Neural crest cell (in vitro differentiated cells): Measurements from ENCODE around the gene ERC2. TPM values are rescaled to one million over a fixed set of nuclear protein-coding genes. Genes with fewer than 3 reads are reported as not detected.

Source experiments
- DNase-seq: peaks from one replicate; pipeline ENCODE4 v3.0.0; 2021; ENCODE audit warnings: low read depth, mixed read lengths, low spot score
- H3K27ac Mint-ChIP-seq: one replicate; pipeline ENCODE4 v1.8.0; 2021; ENCODE audit warnings: mild to moderate bottlenecking, mixed read lengths; ENCODE audit not compliant: unreplicated experiment
- H3K27me3 Mint-ChIP-seq: 2 replicates; pipeline ENCODE4 v1.8.0; 2021; ENCODE audit warnings: low read depth, mild to moderate bottlenecking, mixed read lengths
- H3K36me3 Mint-ChIP-seq: 2 replicates; pipeline ENCODE4 v1.8.0; 2021; ENCODE audit warnings: low read depth, mild to moderate bottlenecking, mixed read lengths
- H3K4me1 Mint-ChIP-seq: 2 replicates; pipeline ENCODE4 v1.8.0; 2021; ENCODE audit warnings: mixed read lengths
- H3K4me3 Mint-ChIP-seq: one replicate; pipeline ENCODE4 v1.8.0; 2021; ENCODE audit warnings: mild to moderate bottlenecking, mixed read lengths
- H3K9me3 Mint-ChIP-seq: 2 replicates; pipeline ENCODE4 v1.8.0; 2021; ENCODE audit warnings: mixed read lengths
- CTCF ChIP-seq: fragments of 200-600 bp; sonication (generic); conservative IDR thresholded peaks from 2 replicates; pipeline ENCODE4 v1.5.0; 2021; ENCODE audit warnings: antibody characterized with exemption, mild to moderate bottlenecking
- total RNA-seq: library from RNA; stranded (reverse); gene quantifications from 2 replicates; pipeline ENCODE4 v1.2.1, GENCODE V29; 2021

The ERC2 gene
- total RNA-seq, 1 donor from 2014 or later, result 13.5 TPM

- no peak overlapping the region for H3K4me3 Mint-ChIP-seq
- TF ChIP-seq CTCF, result no peak
- no peaks in the 10 kb centered on the region for H3K9me3 Mint-ChIP-seq
- peaks cover 4% of the 10 kb centered on the region for H3K4me1 Mint-ChIP-seq
- H3K27me3 Mint-ChIP-seq, result no peaks in the 10 kb centered on the region
- DNase-seq, result no peak
- no peak overlapping the region for H3K27ac Mint-ChIP-seq
- H3K36me3 Mint-ChIP-seq, result no peaks in the 10 kb centered on the region
These were observed 880.0 kb downstream of the ERC2 start for GRCh38 chr3:55588146-55588765.

GRCh38 chr3:55585856-55586255 is 882.4 kb downstream of the ERC2 start:
- Mint-ChIP-seq H3K4me1 (peaks cover 4% of the 10 kb centered on the region), H3K9me3 (no peaks in the 10 kb centered on the region), H3K27ac (no peak overlapping the region), H3K36me3 (no peaks in the 10 kb centered on the region), H3K4me3 (no peak overlapping the region), H3K27me3 (no peaks in the 10 kb centered on the region)
- DNase-seq, result no peak
- no peak for TF ChIP-seq CTCF

GRCh38 chr3:55584716-55585368 is 883.4 kb downstream of the ERC2 start:
- Mint-ChIP-seq H3K4me1 (peaks cover 4% of the 10 kb centered on the region), H3K9me3 (no peaks in the 10 kb centered on the region), H3K36me3 (no peaks in the 10 kb centered on the region), H3K27ac (no peak overlapping the region), H3K4me3 (no peak overlapping the region), H3K27me3 (no peaks in the 10 kb centered on the region)
- no peak for TF ChIP-seq CTCF
- DNase-seq, result no peak

DNA sequence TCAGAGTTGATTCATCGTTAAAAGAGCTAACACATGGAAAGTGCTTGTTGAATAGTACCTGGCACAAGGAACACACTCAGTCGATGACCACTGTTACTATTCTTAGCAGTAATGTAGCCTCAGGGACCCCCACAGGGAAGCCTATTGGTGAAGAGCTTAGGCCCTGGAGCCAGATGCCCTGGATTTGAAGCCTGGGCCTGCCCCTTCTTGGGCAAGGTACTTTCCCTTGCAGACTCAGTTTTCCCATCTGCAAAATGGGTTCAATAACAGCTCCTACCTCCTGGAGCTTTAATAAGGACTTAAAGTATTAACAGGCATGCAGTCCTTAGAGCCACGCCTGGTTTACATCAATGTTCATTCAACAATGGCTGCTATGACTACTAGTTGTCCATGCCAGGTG is 884.2 kb downstream of the ERC2 start:
- Mint-ChIP-seq H3K4me1 (peaks cover 4% of the 10 kb centered on the region), H3K27ac (no peak overlapping the region), H3K36me3 (no peaks in the 10 kb centered on the region), H3K27me3 (no peaks in the 10 kb centered on the region), H3K4me3 (no peak overlapping the region), H3K9me3 (no peaks in the 10 kb centered on the region)
- no peak for TF ChIP-seq CTCF
- no peak for DNase-seq

- no peaks in the 10 kb centered on the region for H3K9me3 Mint-ChIP-seq
- DNase-seq, result no peak
- H3K4me1 Mint-ChIP-seq, result peaks cover 4% of the 10 kb centered on the region
- H3K27me3 Mint-ChIP-seq, result no peaks in the 10 kb centered on the region
- no peak overlapping the region for H3K27ac Mint-ChIP-seq
- H3K4me3 Mint-ChIP-seq, result no peak overlapping the region
- H3K36me3 Mint-ChIP-seq, result no peaks in the 10 kb centered on the region
- no peak for TF ChIP-seq CTCF
These were observed 884.8 kb downstream of the ERC2 start for GRCh38 chr3:55583475-55583874.
